ES-I3 (cell line): ENCODE measurements around the gene LHPP.

Experiments used
- H3K36me3 ChIP-seq: 2 replicates; pipeline ENCODE4 v1.6.1; 2013; ENCODE audit warnings: mild to moderate bottlenecking, low read length, control low read depth, moderate library complexity; ENCODE audit not compliant: insufficient read depth
- H3K4me1 ChIP-seq: 2 replicates; pipeline ENCODE4 v1.6.1; 2013; ENCODE audit warnings: mild to moderate bottlenecking, control low read depth, low read length; ENCODE audit not compliant: insufficient read depth
- H3K9ac ChIP-seq: 2 replicates; pipeline ENCODE4 v1.6.1; 2013; ENCODE audit warnings: low read depth, mild to moderate bottlenecking, low read length, moderate library complexity
- H3K9me3 ChIP-seq: 2 replicates; pipeline ENCODE4 v1.6.1; 2013; ENCODE audit warnings: mild to moderate bottlenecking, low read length, moderate library complexity; ENCODE audit not compliant: control insufficient read depth, insufficient read depth

Gene LHPP

GRCh38 chr10:124492266-124492665, 30.6 kb downstream of the LHPP start:
- Histone ChIP-seq H3K4me1 (no peaks in the 10 kb centered on the region; the same call in 1 of the 2 replicates), H3K36me3 (peaks cover 4% of the 10 kb centered on the region; the same call in 1 of the 2 replicates), H3K9me3 (no peaks in the 10 kb centered on the region), H3K9ac (no peak overlapping the region)

- H3K9me3 ChIP-seq: no peaks in the 10 kb centered on the region
Measured at GRCh38 chr10:124493214-124493882, 31.7 kb downstream of the LHPP start.

GRCh38 chr10:124494046-124494807, 32.6 kb downstream of the LHPP start:
- H3K4me1 ChIP-seq: no peaks in the 10 kb centered on the region; the same call in 1 of the 2 replicates
- peaks cover 4% of the 10 kb centered on the region; the same call in 1 of the 2 replicates for H3K36me3 ChIP-seq
- no peak overlapping the region for H3K9ac ChIP-seq
- no peaks in the 10 kb centered on the region for H3K9me3 ChIP-seq

More at GRCh38 chr10:124493214-124493882, 31.7 kb downstream of the LHPP start:
- no peaks in the 10 kb centered on the region; the same call in 1 of the 2 replicates for H3K4me1 ChIP-seq
- H3K36me3 ChIP-seq: peaks cover 4% of the 10 kb centered on the region; the same call in 1 of the 2 replicates
- H3K9ac ChIP-seq: no peak overlapping the region

- Histone ChIP-seq H3K36me3 (peaks cover 4% of the 10 kb centered on the region; the same call in 1 of the 2 replicates), H3K9ac (no peak overlapping the region), H3K9me3 (no peaks in the 10 kb centered on the region), H3K4me1 (no peaks in the 10 kb centered on the region; the same call in 1 of the 2 replicates)
Measured at GRCh38 chr10:124495162-124495561, 33.5 kb downstream of the LHPP start.

GRCh38 chr10:124495725-124496124, 34.1 kb downstream of the LHPP start:
- peaks cover 6% of the 10 kb centered on the region; the same call in 1 of the 2 replicates for H3K36me3 ChIP-seq
- no peak overlapping the region for H3K9ac ChIP-seq
- no peaks in the 10 kb centered on the region; the same call in 1 of the 2 replicates for H3K4me1 ChIP-seq
- H3K9me3 ChIP-seq: peaks cover 4% of the 10 kb centered on the region; the same call in 1 of the 2 replicates

- H3K36me3 ChIP-seq: peaks cover 8% of the 10 kb centered on the region; the same call in 1 of the 2 replicates
- H3K9ac ChIP-seq: no peak overlapping the region
- H3K4me1 ChIP-seq: no peaks in the 10 kb centered on the region; the same call in 1 of the 2 replicates
- H3K9me3 ChIP-seq: peaks cover 4% of the 10 kb centered on the region; the same call in 1 of the 2 replicates
Measured at GRCh38 chr10:124496150-124496549, 34.5 kb downstream of the LHPP start.

- peaks cover 8% of the 10 kb centered on the region; the same call in 1 of the 2 replicates for H3K36me3 ChIP-seq
- no peaks in the 10 kb centered on the region; the same call in 1 of the 2 replicates for H3K4me1 ChIP-seq
- H3K9ac ChIP-seq: no peak overlapping the region
- peaks cover 4% of the 10 kb centered on the region; the same call in 1 of the 2 replicates for H3K9me3 ChIP-seq
Measured at GRCh38 chr10:124496620-124497019, 35.0 kb downstream of the LHPP start.

- H3K36me3 ChIP-seq: peaks cover 8% of the 10 kb centered on the region; the same call in 1 of the 2 replicates
- H3K9ac ChIP-seq: no peak overlapping the region
- H3K4me1 ChIP-seq: no peaks in the 10 kb centered on the region; the same call in 1 of the 2 replicates
- peaks cover 4% of the 10 kb centered on the region; the same call in 1 of the 2 replicates for H3K9me3 ChIP-seq
Measured at GRCh38 chr10:124497196-124497881, 35.7 kb downstream of the LHPP start.

GRCh38 chr10:124498056-124498455, 36.4 kb downstream of the LHPP start:
- Histone ChIP-seq H3K4me1 (no peaks in the 10 kb centered on the region; the same call in 1 of the 2 replicates), H3K9me3 (peaks cover 4% of the 10 kb centered on the region; the same call in 1 of the 2 replicates), H3K9ac (no peak overlapping the region), H3K36me3 (peaks cover 8% of the 10 kb centered on the region; the same call in 1 of the 2 replicates)

GRCh38 chr10:124500757-124501156, 39.1 kb downstream of the LHPP start:
- peaks cover 4% of the 10 kb centered on the region; the same call in 1 of the 2 replicates for H3K9me3 ChIP-seq
- H3K36me3 ChIP-seq: peaks cover 7% of the 10 kb centered on the region; the same call in 1 of the 2 replicates
- H3K9ac ChIP-seq: no peak overlapping the region
- H3K4me1 ChIP-seq: no peaks in the 10 kb centered on the region; the same call in 1 of the 2 replicates

- peaks cover 4% of the 10 kb centered on the region; the same call in 1 of the 2 replicates for H3K36me3 ChIP-seq
Measured at GRCh38 chr10:124504711-124505110, 43.1 kb downstream of the LHPP start.

GRCh38 chr10:124505279-124505678, 43.7 kb downstream of the LHPP start:
- Histone ChIP-seq H3K9ac (no peak overlapping the region), H3K4me1 (peaks cover 3% of the 10 kb centered on the region; the same call in 1 of the 2 replicates), H3K9me3 (peaks cover 4% of the 10 kb centered on the region; the same call in 1 of the 2 replicates), H3K36me3 (peaks cover 4% of the 10 kb centered on the region; the same call in 1 of the 2 replicates)

More at GRCh38 chr10:124504711-124505110, 43.1 kb downstream of the LHPP start:
- Histone ChIP-seq H3K9ac (no peak overlapping the region), H3K4me1 (peaks cover 3% of the 10 kb centered on the region; the same call in 1 of the 2 replicates), H3K9me3 (peaks cover 4% of the 10 kb centered on the region; the same call in 1 of the 2 replicates)

- no peak overlapping the region for H3K9ac ChIP-seq
- no peaks in the 10 kb centered on the region for H3K9me3 ChIP-seq
- no peaks in the 10 kb centered on the region for H3K36me3 ChIP-seq
- peaks cover 3% of the 10 kb centered on the region; the same call in 1 of the 2 replicates for H3K4me1 ChIP-seq
Measured at GRCh38 chr10:124508070-124508667, 46.5 kb downstream of the LHPP start.
